ENCODE data around the gene LMO7.
A peak's percentile ranks its signal among the peaks of the same experiment; 100 is the strongest.
"Not testable (repeated sequence)": the region's sequence is repeated elsewhere in the genome, so short reads cannot be mapped to it uniquely, and the experiment has no call there.

The LMO7 gene

GRCh38 chr13:75648446-75648845 lies 12.3 kb downstream of the LMO7 start:
- no peak for DNase-seq

GRCh38 chr13:75651013-75651412 lies 14.9 kb downstream of the LMO7 start:
- DNase-seq = no peak

GRCh38 chr13:75652726-75653125 lies 16.6 kb downstream of the LMO7 start:
- no peak for DNase-seq

- DNase-seq = no peak
Observed at GRCh38 chr13:75656425-75656989, 20.4 kb downstream of the LMO7 start.

- DNase-seq = no peak
Observed at GRCh38 chr13:75657111-75657510, 21.0 kb downstream of the LMO7 start.

- no peak for DNase-seq
Observed at GRCh38 chr13:75660694-75661093, 24.6 kb downstream of the LMO7 start.

- no peak for DNase-seq
Observed at GRCh38 chr13:75661443-75661842, 25.3 kb downstream of the LMO7 start.

- no peak for DNase-seq
Observed at GRCh38 chr13:75666646-75667351, 30.7 kb downstream of the LMO7 start.

GRCh38 chr13:75669706-75670105 lies 33.6 kb downstream of the LMO7 start:
- DNase-seq = no peak

GRCh38 chr13:75670496-75670895 lies 34.4 kb downstream of the LMO7 start:
- no peak for DNase-seq

- no peak for DNase-seq
Observed at GRCh38 chr13:75675421-75675820, 39.3 kb downstream of the LMO7 start.

GRCh38 chr13:75679459-75679858 lies 43.3 kb downstream of the LMO7 start:
- no peak for DNase-seq

GRCh38 chr13:75680251-75680650 lies 44.1 kb downstream of the LMO7 start:
- not testable (repeated sequence) for DNase-seq

GRCh38 chr13:75682326-75682725 lies 46.2 kb downstream of the LMO7 start:
- no peak for DNase-seq

- DNase-seq = no peak
Observed at GRCh38 chr13:75685239-75685697, 49.1 kb downstream of the LMO7 start.

- peak; percentile 49 to 80 for DNase-seq
Observed at GRCh38 chr13:75687150-75687763, 51.1 kb downstream of the LMO7 start.

- no peak for DNase-seq
Observed at GRCh38 chr13:75689686-75690085, 53.6 kb downstream of the LMO7 start.

- DNase-seq = no peak
Observed at GRCh38 chr13:75690607-75691006, 54.5 kb downstream of the LMO7 start.

GRCh38 chr13:75691183-75691582 lies 55.1 kb downstream of the LMO7 start:
- no peak for DNase-seq

- DNase-seq = no peak
Observed at GRCh38 chr13:75693227-75693626, 57.1 kb downstream of the LMO7 start.

- DNase-seq = no peak
Observed at GRCh38 chr13:75694722-75695121, 58.6 kb downstream of the LMO7 start.

GRCh38 chr13:75695908-75696307 lies 59.8 kb downstream of the LMO7 start:
- DNase-seq = peak; percentile 52 to 76

GRCh38 chr13:75699062-75699461 lies 62.9 kb downstream of the LMO7 start:
- DNase-seq = no peak

GRCh38 chr13:75699717-75700116 lies 63.6 kb downstream of the LMO7 start:
- DNase-seq = not testable (repeated sequence)
